GM10248 (cell line): ENCODE data around the gene HES4.
"Not testable (repeated sequence)": the region's sequence is repeated elsewhere in the genome, so short reads cannot be mapped to it uniquely, and the experiment has no call there.

ENCODE experiments used
- CTCF ChIA-PET: fragments of 300-600 bp; sonication (Branson Sonifier 250); formaldehyde crosslinking; extraction: SDS; loops from one replicate; lab custom pipeline; 2021; ENCODE audit warnings: antibody characterized with exemption; lab: Yijun Ruan, JAX
- POLR2A ChIA-PET: fragments of 350-650 bp; sonication (Branson Sonifier 250); formaldehyde crosslinking; extraction: SDS; loops from one replicate; lab custom pipeline; 2020; ENCODE audit warnings: antibody characterized with exemption; lab: Yijun Ruan, JAX
- DNase-seq: peaks from one replicate; pipeline ENCODE4 v3.0.0; 2012; ENCODE audit errors: extremely low spot score
- CTCF ChIP-seq: IDR thresholded peaks from 2 replicates; pipeline ENCODE4 v1.5.1; 2012; ENCODE audit warnings: mild to moderate bottlenecking, low read depth; ENCODE audit errors: extremely low read depth, missing control alignments, control extremely low read depth

HES4 gene

DNA sequence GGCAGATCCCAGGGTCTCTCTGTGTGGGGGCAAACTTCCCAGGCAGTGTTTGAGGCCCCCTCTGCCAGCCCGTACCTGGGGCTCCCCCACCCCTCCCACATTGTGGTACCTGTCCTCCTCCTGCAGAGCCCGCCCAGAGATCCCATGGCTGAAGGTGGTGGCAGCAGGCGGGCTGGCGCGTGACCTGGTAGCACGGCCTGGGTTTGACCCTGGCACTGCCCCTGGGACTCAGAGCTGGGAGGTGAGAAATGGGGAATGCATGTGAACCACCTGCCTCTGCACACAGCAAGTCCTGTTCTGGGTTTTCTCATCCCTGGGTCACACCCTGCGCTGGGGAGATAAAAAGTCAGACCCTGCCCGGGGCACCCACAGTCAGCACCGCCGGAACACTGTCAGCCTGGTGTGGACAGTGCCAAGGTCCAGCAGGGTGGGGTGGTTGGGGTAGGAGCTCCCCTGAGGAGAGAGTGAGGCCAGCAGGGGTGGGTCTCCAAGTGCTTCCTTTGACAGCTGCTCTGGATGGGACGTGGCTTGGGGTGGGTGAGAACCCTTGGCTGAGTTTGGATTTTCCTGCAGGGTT lies 31.9 kb upstream of the HES4 start:
- DNase-seq, result no peak
- TF ChIP-seq CTCF, result no peak
- ChIA-PET CTCF (interaction anchor here (0.6 to 4.0 kb wide), 20 partner anchors 7 to 260 kb away, joined by 3 to 43 read pairs (median 4); partner anchors contain the start of genes AGRN, C1orf159, ISG15 and PERM1), POLR2A (no interaction called here)

DNA sequence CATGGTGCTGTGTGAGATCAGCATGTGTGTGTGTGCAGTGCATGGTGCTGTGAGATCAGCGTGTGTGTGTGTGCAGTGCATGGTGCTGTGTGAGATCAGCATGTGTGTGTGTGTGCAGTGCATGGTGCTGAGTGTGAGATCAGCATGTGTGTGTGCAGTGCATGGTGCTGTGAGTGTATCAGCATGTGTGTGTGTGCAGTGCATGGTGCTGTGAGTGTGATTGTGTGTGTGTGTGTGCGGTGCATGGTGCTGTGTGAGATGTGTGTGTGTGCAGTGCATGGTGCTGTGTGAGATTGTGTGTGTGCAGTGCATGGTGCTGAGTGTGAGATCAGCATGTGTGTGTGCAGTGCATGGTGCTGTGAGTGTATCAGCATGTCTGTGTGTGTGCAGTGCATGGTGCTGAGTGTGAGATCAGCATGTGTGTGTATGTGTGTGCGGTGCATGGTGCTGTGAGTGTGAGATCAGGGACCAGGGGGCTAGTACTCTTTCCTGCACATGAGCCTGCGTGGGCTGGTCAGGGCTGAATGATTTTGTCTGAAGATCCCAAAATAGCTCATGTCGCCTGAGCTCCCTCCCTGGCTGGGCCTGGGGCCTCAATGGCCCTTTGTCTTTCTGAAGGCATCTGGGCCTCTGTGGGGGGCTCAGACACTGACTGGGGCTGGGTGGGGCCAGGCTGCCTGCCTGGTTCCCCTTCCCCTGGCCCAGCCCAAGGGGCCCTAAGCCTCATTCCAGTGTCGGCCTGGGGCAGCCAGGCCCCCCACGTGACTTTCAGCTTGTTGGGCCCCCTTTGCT lies 31.2 kb upstream of the HES4 start:
- DNase-seq, result peak; percentile 52
- CTCF ChIA-PET, result interaction anchor here (0.6 to 4.0 kb wide), 13 partner anchors 9 to 261 kb away, joined by 3 to 43 read pairs (median 9); partner anchors contain the start of genes AGRN, C1orf159 and ISG15
- POLR2A ChIA-PET, result not testable (repeated sequence)

DNA sequence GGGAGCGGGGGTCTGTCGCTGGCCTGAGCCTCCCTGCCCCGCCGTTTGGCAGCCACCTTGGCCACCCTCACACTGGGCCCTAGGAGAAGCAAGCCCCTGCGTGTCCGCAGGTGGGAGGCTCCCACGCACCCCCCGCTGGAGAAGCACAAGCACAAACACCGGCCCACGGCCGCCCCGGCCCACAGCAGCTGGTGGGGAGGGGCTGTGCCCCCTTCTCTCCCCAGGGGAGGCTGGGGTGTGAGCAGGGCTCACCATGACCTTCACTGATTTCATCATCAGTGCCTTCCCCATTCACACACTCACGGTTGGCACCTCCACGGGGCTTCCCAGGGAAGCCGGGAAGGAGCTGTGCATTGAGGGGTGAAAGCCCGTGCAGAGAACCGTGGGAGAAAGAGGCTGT lies 27.9 kb upstream of the HES4 start:
- no peak for TF ChIP-seq CTCF
- POLR2A ChIA-PET, result no interaction called here
- CTCF ChIA-PET, result no interaction called here
- no peak for DNase-seq

GRCh38 chr1:1026599-1027413 lies 26.9 kb upstream of the HES4 start:
- ChIA-PET POLR2A (no interaction called here), CTCF (interaction anchor here (0.8 kb wide), 1 partner anchor 24 kb away, joined by 3 read pairs; no protein-coding TSS in a partner anchor)
- TF ChIP-seq CTCF, result no peak
- no peak for DNase-seq

DNA sequence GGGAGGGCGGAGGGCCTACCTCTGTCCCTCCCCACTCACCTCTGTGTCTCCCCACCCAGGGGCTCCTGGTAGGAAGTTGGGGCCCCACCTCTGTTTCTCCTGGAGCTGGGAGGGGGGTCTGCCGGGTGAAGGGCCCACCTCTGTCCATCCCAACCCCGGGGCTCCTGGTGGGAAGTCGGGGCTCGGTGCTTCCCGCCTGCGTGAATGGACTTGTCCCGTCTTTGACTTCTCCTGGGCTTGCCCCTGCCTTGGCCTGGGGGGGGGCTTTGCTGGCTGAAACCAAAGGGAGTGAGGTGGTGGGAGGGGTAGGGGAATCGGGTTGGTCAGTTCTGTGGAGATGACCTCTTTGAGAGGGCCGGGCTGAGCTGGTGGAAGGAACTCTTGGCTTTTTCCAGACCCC lies 25.8 kb upstream of the HES4 start:
- no peak for DNase-seq
- CTCF ChIA-PET, result interaction anchor here (1.2 kb wide), 1 partner anchor 38 kb away, joined by 3 read pairs; no protein-coding TSS in a partner anchor
- TF ChIP-seq CTCF, result no peak
- POLR2A ChIA-PET, result no interaction called here

DNA sequence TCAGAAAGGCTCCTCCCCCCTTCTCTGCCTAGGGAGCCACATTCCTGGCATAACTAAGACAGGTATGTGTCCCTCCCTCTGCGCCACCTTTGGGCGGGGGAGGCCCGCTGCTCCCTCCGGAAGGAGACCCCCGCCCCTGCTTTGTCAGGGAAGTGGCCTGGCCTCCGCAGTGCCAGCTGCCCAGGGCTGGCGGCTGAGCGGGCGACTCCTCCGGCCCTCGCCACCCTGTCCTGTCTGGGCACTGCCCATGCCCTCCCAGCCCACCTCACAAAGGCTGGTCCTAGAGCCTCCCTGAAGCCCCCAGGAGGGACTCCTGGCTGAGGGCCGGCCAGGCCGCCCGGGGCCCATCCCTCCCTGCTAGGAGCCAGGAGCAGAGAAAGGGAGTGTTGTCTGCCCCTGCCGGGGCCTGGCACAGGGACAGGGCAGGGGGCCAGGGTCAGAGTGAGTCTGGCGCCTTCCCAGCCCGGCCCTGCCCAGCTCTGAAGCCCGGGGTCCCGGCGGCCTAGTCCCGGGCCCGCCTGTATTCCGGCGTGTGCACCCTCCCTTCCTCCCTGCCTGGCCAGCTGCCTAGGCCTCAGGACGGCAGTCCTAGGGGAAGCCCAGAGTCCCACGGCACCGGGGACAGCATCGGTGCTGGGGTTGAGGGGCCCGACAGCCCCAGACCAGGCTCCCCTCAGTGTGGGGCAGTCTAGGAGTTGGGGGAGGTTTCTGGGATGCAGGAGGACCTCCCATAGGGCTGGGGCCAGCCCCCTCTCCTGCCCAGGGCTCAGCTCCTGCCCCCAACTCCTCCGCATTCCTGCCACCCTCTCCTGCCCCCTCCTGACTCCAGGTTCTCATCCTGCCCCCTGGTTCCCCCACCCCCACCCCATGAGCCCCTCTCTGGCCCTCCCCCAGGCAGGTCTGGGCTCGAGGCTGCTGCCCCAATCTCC lies 25.1 kb upstream of the HES4 start:
- TF ChIP-seq CTCF, result no peak
- DNase-seq, result no peak
- ChIA-PET CTCF (interaction anchor here (1.1 to 2.9 kb wide), 4 partner anchors 7 to 39 kb away, joined by 3 to 9 read pairs (median 4); no protein-coding TSS in a partner anchor), POLR2A (no interaction called here)
